NCI-H446 treated with DMSO at 0.1 percent for 48 hours (cell line): ENCODE data around the gene ACER3.
"Not testable (repeated sequence)": the region's sequence is repeated elsewhere in the genome, so short reads cannot be mapped to it uniquely, and the experiment has no call there.

Source experiments
- DNase-seq: peaks from one replicate; lab custom pipeline; 2025; lab: John Stamatoyannopoulos, UW

ACER3 gene

GRCh38 chr11:76919887-76920746 is 59.4 kb downstream of the ACER3 start:
- peak; percentile 90 for DNase-seq

GRCh38 chr11:76927160-76927559 is 66.4 kb downstream of the ACER3 start:
- DNase-seq: no peak

GRCh38 chr11:76935042-76935441 is 74.3 kb downstream of the ACER3 start:
- no peak for DNase-seq

GRCh38 chr11:76939219-76939631 is 78.5 kb downstream of the ACER3 start:
- no peak for DNase-seq

GRCh38 chr11:76944225-76944624 is 83.5 kb downstream of the ACER3 start:
- DNase-seq: no peak

- no peak for DNase-seq
Observed at GRCh38 chr11:76946223-76946622, 85.5 kb downstream of the ACER3 start.

- no peak for DNase-seq
Observed at GRCh38 chr11:76947190-76947589, 86.5 kb downstream of the ACER3 start.

- DNase-seq: no peak
Observed at GRCh38 chr11:76947800-76948199, 87.1 kb downstream of the ACER3 start.

GRCh38 chr11:76955459-76956114 is 94.9 kb downstream of the ACER3 start:
- no peak for DNase-seq

GRCh38 chr11:76962583-76963416 is 102.1 kb downstream of the ACER3 start:
- no peak for DNase-seq

GRCh38 chr11:76963417-76964168 is 102.9 kb downstream of the ACER3 start:
- not testable (repeated sequence) for DNase-seq

- DNase-seq: no peak
Observed at GRCh38 chr11:76972051-76972450, 111.3 kb downstream of the ACER3 start.

GRCh38 chr11:76974179-76974891 is 113.6 kb downstream of the ACER3 start:
- no peak for DNase-seq

GRCh38 chr11:76975513-76975912 is 114.8 kb downstream of the ACER3 start:
- no peak for DNase-seq

GRCh38 chr11:76977791-76978190 is 117.1 kb downstream of the ACER3 start:
- DNase-seq: no peak

- no peak for DNase-seq
Observed at GRCh38 chr11:76978239-76978638, 117.5 kb downstream of the ACER3 start.

GRCh38 chr11:76978818-76979217 is 118.1 kb downstream of the ACER3 start:
- peak; percentile 35 for DNase-seq

GRCh38 chr11:76980196-76980595 is 119.5 kb downstream of the ACER3 start:
- no peak for DNase-seq

- DNase-seq: no peak
Observed at GRCh38 chr11:76984743-76985142, 124.0 kb downstream of the ACER3 start.

- no peak for DNase-seq
Observed at GRCh38 chr11:76987203-76987602, 126.5 kb downstream of the ACER3 start.

- DNase-seq: no peak
Observed at GRCh38 chr11:76990628-76991027, 129.9 kb downstream of the ACER3 start.
